ENCODE data around the gene NOL9. TPM values are rescaled to one million over a fixed set of nuclear protein-coding genes. Genes with fewer than 3 reads are reported as not detected.
A peak's percentile ranks its signal among the peaks of the same experiment; 100 is the strongest.

NOL9 gene
- total RNA-seq, 1 donor from 2014 or later, result 16.7 TPM

DNA sequence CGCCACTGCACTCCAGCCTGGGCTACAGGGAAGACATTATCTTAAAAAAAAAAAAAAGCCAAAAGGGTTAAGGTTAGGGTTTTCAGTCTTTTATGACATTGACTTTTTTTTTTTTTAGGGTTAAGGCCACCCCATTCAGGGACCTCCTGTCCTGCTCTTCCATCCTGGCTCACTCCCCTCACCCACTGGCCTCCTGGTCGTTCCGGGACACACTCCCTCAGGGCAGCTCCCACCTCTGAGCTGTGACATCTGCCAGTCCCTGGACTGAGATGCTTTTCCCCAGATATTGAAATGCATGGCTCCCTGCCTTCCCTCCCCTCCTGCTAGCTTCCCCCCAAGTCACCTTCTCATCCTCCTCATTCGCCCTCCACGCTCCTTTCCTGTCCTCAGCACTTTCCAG, 72.5 kb downstream of the NOL9 start:
- Histone ChIP-seq H3K27ac (no peak overlapping the region), H3K27me3 (no peaks in the 10 kb centered on the region), H3K4me3 (no peak overlapping the region), H3K9me3 (no peaks in the 10 kb centered on the region), H3K4me1 (peaks cover 20% of the 10 kb centered on the region), H3K36me3 (no peaks in the 10 kb centered on the region)
- no peak for DNase-seq (ENCODE audit: extremely low spot score in 2 of 2)
- TF ChIP-seq POLR2AphosphoS5 (IDR thresholded peaks at IDR 0.05; ENCODE audit: insufficient read depth in 1 of 2, low read depth in 1 of 2), result no peak
- TF ChIP-seq, protein P1, sequence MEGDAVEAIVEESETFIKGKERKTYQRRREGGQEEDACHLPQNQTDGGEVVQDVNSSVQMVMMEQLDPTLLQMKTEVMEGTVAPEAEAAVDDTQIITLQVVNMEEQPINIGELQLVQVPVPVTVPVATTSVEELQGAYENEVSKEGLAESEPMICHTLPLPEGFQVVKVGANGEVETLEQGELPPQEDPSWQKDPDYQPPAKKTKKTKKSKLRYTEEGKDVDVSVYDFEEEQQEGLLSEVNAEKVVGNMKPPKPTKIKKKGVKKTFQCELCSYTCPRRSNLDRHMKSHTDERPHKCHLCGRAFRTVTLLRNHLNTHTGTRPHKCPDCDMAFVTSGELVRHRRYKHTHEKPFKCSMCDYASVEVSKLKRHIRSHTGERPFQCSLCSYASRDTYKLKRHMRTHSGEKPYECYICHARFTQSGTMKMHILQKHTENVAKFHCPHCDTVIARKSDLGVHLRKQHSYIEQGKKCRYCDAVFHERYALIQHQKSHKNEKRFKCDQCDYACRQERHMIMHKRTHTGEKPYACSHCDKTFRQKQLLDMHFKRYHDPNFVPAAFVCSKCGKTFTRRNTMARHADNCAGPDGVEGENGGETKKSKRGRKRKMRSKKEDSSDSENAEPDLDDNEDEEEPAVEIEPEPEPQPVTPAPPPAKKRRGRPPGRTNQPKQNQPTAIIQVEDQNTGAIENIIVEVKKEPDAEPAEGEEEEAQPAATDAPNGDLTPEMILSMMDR (IDR thresholded peaks at IDR 0.05), result no peak
- no peak for TF ChIP-seq POLR2A (IDR thresholded peaks at IDR 0.05)
- intact Hi-C loops (cut with DNase I), result loop anchor here (10.0 kb wide), 1 partner anchor 163 kb away; no protein-coding TSS in a partner anchor

DNA sequence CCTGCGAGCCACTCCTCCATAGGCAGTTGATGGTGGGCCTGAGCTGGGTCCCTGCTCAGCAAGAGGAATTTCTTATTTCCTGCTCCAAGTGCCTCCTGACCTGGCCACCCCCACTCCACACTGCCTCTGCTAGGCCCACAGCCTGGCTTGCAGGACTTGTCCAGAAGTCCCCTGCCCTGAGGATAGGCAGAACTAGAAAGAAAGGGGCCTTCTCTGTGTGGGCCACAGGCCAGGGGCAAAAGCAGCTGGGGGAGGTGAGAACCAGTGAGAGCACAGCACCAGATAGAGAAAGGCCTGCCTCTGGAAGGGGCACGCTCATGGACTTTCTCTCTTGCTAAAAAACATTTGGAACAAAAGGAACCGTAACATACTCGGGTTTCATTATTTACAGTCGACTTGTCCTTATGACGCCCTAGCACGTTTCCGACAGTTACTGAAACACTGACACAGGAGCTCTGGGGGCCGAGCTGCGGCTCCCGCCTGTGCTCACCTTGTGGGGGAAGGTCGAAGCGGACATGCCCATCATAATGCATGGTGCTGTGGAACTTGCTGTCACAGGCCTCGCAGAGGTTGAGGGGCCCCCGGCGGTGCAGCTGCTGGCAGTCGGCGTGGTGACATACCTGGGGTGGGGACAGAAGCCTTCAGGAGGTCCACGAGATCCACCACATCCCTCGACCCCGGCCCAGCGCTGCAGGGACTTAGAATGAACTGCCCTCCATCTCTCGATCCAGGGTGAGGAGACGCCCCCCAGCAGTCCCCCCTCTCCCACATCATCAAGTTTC, 77.1 kb downstream of the NOL9 start:
- TF ChIP-seq POLR2AphosphoS5 (IDR thresholded peaks at IDR 0.05; ENCODE audit: insufficient read depth in 1 of 2, low read depth in 1 of 2), result no peak
- no peak for TF ChIP-seq POLR2A (IDR thresholded peaks at IDR 0.05)
- TF ChIP-seq, protein P1 (IDR thresholded peaks at IDR 0.05), result no peak
- peaks cover 0 to 10% of the 10 kb centered on the region in 2 donors for H3K36me3 ChIP-seq
- DNase-seq (ENCODE audit: extremely low spot score in 2 of 2), result no peak
- H3K4me1 ChIP-seq, result no peaks in the 10 kb centered on the region
- H3K4me3 ChIP-seq, result no peak overlapping the region
- H3K9me3 ChIP-seq, result no peaks in the 10 kb centered on the region
- intact Hi-C loops (cut with DNase I), result no loop called here
- no peaks in the 10 kb centered on the region for H3K27me3 ChIP-seq
- no peak overlapping the region for H3K27ac ChIP-seq

DNA sequence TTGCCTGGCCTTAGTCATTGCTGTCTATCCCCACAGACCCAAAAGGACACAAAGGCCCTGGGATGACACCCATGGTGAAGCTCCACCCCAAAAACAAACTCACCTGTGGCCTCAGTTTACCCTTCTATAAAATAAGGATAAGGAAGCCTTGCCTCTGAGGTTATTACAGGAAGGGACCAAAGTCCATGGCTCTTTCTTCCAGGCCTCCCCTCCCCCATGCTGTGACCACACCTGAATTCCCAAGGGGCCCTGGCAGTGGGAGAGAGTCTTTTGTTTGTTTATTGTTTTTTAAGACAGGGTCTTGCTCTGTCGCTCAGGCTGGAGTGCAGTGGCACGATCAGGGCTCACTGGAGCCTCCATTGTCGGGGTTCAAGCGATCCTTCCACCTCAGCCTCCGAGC, 77.8 kb downstream of the NOL9 start:
- Histone ChIP-seq H3K27me3 (no peaks in the 10 kb centered on the region), H3K4me3 (no peak overlapping the region), H3K4me1 (no peaks in the 10 kb centered on the region), H3K36me3 (peaks cover 0 to 10% of the 10 kb centered on the region in 2 donors), H3K9me3 (no peaks in the 10 kb centered on the region), H3K27ac (no peak overlapping the region)
- TF ChIP-seq, protein P1 (IDR thresholded peaks at IDR 0.05), result no peak
- no peak for TF ChIP-seq POLR2A (IDR thresholded peaks at IDR 0.05)
- TF ChIP-seq POLR2AphosphoS5 (IDR thresholded peaks at IDR 0.05; ENCODE audit: insufficient read depth in 1 of 2, low read depth in 1 of 2), result no peak
- intact Hi-C loops (cut with DNase I), result no loop called here
- DNase-seq (ENCODE audit: extremely low spot score in 2 of 2), result no peak

DNA sequence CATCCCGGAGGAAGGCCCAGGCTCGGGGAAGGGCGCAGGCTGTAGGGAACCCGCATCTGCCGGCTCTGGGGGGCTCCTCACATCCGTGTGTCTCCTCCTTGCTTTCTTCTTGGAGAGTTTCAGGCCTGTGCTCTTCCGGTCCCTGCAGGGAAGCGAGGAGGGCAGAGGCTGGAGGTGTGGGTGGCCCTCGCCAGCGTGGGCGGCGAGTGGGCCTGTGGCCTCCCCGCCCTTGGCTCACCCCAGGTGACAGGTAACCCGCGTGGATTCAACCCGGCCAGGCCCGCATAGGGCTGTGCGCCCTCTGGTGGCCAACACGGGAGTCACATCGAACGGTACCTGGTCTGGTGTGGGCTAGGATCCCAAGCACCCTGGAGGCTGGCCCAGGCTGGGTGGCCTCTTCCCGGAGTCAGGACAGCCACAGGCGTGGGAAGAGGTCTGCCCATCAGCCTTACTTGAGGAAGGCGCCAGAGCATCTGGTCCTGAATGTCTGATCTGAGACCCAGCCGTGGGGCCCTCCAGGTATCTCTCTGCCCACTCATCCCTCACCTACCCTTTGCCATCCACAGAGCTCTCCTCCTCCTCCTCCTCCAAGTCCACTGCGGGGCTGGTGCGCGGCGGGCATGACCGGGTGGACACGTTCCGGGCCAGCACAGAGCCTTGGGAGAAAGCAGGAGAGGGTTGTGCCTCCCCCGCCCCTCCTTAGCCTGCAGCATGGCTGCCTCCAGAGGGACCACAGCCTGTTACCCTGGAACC, 78.8 kb downstream of the NOL9 start:
- Histone ChIP-seq H3K4me3 (no peak overlapping the region), H3K36me3 (peaks cover 0 to 10% of the 10 kb centered on the region in 2 donors), H3K27me3 (no peaks in the 10 kb centered on the region), H3K9me3 (no peaks in the 10 kb centered on the region), H3K4me1 (no peaks in the 10 kb centered on the region), H3K27ac (no peak overlapping the region)
- intact Hi-C loops (cut with DNase I), result no loop called here
- TF ChIP-seq, protein P1 (IDR thresholded peaks at IDR 0.05), result peak; percentile 51 to 68 (median 52)
- TF ChIP-seq POLR2A (IDR thresholded peaks at IDR 0.05), result no peak
- no peak for DNase-seq (ENCODE audit: extremely low spot score in 2 of 2)

All from vagina (tissue), 2 donors.